Fibroblast of skin of right quadriceps (primary cell): ENCODE data around the gene CLEC16A.
A peak's percentile ranks its signal among the peaks of the same experiment; 100 is the strongest.

Experiments
- DNase-seq: peaks from one replicate; pipeline ENCODE4 v3.0.0-alpha.2; 2013

Gene CLEC16A

DNA sequence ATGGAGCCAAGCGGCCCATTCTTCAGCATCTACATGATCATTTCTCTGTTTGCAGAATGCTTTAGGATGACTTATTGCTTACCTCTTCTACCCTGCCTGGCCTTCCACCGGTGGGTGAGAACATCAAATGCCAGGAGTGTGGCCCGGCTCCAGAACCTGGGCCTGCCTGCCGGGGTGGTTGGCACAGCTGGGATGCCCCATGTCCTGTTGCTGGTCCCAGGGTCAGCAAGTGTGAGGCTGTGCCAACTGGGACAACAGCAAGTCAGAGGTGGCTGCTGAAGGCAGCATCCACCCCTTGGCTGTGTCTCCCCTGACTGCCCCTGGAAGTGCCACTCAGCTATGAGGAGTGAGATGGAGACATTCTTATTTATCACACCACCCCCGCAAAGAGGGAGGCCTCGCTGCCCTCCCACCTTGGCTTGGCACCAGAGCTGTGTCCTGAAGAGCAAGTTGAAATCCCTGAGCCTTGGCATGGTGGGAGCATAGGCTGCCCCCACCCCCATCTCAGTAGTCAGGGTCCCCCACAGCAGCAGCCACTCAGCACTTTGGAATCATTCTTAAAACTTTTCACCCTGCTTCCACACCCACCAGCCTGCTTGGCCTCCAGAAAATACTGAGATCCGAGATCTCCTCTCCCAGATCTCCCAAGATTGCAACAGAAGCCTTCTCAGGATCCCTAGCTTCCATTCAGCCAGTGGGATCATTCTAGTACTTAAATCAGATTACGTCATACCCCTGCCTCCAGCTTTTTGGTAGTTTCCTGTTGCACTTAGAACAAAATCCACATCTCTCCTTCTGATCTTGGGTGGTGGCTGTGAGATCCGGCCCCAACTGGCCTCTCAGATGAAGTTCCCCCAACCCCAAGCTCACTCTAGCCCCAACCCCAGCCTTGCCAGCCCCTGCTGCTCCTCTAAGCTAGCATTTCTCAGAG is 184.1 kb downstream of the CLEC16A start:
- peak; percentile 76 for DNase-seq

DNA sequence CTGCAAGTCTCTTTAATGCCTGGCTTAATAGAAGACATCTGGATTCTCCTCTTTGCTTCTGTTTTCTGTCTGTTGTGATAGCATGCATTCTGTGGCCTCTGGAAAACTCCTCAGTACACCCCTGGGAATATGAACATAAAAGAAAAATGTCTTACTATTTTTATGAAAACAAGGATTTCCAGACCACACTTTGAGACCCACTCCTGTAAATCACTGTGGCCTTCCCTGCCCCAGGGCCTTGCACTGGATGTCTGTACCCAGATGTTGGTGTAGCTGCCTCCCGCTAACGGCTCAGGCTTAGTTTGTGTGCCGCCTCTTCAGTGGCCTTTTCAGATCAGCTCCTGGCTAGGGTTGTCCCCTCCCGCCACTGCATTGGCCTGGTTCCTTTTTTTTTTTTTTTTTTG is 185.0 kb downstream of the CLEC16A start:
- DNase-seq, result peak; percentile 94

- no peak for DNase-seq
Observed at GRCh38 chr16:11130978-11131665, 186.8 kb downstream of the CLEC16A start.

DNA sequence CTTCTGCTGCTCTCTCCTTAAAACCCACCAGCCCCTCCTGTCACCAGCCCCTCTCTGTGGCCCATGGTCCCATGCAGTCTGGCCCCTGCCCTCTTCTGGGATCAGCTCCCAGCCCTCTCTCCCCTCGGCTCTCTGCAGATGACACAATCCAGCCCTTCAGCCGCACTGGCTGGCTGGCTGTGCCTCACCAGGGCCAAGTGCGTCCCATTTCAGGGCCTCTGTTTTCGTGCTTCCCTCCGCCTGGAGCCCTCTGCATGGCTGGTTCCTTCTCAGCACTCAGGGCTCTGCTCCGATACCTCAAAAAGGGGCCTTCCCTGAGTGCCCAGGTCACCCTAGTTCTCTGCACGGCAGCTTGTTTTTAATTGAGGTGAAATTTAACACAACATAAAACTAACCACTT is 187.3 kb downstream of the CLEC16A start:
- no peak for DNase-seq

- DNase-seq, result peak; percentile 93
Observed at GRCh38 chr16:11133344-11133943, 189.1 kb downstream of the CLEC16A start.

GRCh38 chr16:11134722-11135463 is 190.5 kb downstream of the CLEC16A start:
- no peak for DNase-seq

DNA sequence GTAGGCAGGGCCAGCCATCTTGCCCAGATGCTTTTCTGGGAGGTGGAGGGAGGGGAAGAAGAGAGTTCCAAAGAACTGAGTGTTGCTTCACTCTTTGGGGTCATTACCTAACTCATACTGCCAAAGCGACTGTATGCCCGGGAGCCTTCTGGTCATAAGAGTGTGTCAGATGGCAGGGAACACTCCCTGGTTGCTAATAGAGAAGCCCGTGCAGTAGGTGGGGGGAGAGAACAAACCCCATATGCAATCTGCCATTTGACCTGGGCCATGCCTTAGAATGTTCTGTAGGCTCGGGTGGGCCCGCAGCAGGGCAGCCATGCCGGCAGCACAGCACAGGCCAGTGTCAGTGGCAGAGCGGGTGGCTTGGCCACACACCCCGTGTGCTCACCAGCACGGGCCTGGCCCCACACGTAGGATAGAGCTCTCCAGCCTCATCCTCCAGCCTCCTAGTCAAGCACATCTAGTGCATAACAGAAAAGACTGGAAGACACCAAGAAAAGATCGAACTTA is 191.2 kb downstream of the CLEC16A start:
- peak; percentile 23 for DNase-seq

DNA sequence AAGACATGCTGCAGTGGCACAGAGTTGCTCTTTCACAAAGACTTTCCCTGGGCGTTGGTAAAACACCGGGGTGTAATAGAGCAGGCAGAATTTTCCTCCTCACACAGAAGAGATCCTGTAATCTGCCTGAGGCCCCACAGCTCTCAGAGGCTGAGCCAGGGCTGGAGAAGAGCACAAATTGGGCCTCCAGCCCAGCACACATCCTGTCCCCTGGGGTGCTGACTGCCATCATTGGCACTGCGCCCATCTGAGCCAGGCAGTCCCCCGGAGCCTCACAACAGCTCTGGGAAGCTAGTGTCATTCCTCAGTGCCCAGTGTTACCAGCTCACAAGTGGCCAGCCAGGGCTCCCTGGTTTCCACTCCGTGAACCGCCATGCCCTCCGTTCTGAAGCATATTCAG is 192.2 kb downstream of the CLEC16A start:
- peak; percentile 67 for DNase-seq

DNA sequence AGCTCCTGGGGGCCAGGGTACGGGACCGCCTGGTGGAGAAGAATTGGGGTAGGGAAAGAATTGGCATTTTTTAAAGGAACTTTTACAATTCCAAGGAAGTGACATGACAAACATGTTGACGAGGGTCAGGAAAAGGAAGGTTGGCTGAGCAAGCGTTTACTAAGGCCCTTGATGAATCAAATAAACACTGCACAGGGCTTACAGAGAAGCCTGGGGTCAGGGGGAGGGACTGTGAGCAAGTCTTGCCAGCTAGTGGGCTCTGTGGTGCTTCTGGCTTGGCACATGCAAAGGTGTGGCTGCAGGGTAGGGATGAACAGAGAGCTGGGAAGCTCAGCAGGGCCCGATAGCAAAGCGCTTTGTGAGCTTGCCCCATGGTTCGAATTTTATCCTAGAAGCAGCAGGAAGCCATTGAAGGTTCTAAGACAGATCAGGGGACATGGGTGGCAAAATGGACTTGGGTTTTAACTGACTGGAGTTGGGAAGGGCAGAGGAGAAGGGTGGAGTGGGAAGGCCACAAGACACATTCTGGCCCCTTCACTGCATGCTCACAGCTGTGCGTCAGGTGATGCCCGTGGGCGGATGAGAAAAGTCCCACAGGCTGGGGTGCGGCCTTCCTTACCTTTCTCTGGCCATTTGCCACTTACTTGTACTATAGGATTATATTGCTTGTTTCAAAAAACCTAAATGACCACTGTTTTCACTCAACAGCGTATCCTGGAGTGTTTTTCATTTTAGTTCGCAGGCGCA is 193.8 kb downstream of the CLEC16A start:
- no peak for DNase-seq

GRCh38 chr16:11138769-11139325 is 194.5 kb downstream of the CLEC16A start:
- no peak for DNase-seq

- peak; percentile 82 for DNase-seq
Observed at GRCh38 chr16:11139326-11140097, 195.1 kb downstream of the CLEC16A start.

- DNase-seq, result no peak
Observed at GRCh38 chr16:11140098-11140375, 195.7 kb downstream of the CLEC16A start.

- DNase-seq, result no peak
Observed at GRCh38 chr16:11140466-11140865, 196.1 kb downstream of the CLEC16A start.

- no peak for DNase-seq
Observed at GRCh38 chr16:11140867-11141266, 196.5 kb downstream of the CLEC16A start.

GRCh38 chr16:11141409-11142260 is 197.3 kb downstream of the CLEC16A start:
- no peak for DNase-seq

GRCh38 chr16:11142261-11142630 is 197.9 kb downstream of the CLEC16A start:
- DNase-seq, result no peak

- DNase-seq, result no peak
Observed at GRCh38 chr16:11142951-11143350, 198.6 kb downstream of the CLEC16A start.

- no peak for DNase-seq
Observed at GRCh38 chr16:11143372-11144035, 199.1 kb downstream of the CLEC16A start.

- no peak for DNase-seq
Observed at GRCh38 chr16:11144122-11144521, 199.8 kb downstream of the CLEC16A start.
